Measurements from ENCODE around the gene CTDSP1. TPM values are rescaled to one million over a fixed set of nuclear protein-coding genes. Genes with fewer than 3 reads are reported as not detected.

The CTDSP1 gene
- total RNA-seq, 4 donors from 2014 or later: 122 to 164 (median 140) TPM

DNA sequence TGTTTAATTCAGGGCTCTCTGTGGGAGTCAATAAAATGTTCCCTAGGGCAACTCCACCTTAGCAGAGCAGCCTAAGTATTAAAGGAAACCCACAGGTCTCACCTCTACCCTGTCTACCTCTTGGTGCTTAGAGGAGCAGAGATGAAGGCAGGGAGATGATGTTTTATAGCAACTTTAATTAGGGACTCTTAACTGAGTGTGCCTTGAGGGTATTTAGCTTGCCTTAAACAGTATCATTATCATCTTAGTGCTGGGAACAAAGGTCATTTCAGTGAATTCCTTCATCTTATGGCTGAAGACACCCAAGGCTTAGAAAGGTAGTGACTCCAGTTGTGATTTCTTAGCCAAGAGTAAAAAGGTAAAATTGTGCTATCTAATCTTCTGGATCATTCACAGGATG lies 45.9 kb downstream of the CTDSP1 start:
- H3K4me3 ChIP-seq: no peak overlapping the region

DNA sequence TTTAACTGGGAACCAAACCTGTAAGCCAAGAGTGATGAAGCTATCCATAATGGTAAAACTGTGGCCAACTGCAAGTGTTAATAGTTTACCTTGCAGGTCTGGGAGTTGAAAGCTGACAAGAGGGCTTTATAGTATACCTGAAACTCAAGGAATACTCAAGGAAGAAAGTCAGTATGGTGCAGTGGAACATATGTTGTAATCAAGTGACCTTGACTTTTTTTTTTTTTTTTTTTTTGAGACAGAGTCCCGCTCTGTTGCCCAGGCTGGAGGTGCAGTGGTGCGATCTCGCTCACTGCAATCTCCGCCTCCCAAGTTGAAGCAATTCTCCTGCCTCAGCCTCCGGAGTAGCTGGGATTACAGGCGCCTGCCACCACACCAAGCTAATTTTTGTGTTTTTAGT lies 46.9 kb downstream of the CTDSP1 start:
- H3K9me3 ChIP-seq: no peaks in the 10 kb centered on the region
- no peak for TF ChIP-seq EP300 (IDR thresholded peaks at IDR 0.05)
- TF ChIP-seq, protein P1, sequence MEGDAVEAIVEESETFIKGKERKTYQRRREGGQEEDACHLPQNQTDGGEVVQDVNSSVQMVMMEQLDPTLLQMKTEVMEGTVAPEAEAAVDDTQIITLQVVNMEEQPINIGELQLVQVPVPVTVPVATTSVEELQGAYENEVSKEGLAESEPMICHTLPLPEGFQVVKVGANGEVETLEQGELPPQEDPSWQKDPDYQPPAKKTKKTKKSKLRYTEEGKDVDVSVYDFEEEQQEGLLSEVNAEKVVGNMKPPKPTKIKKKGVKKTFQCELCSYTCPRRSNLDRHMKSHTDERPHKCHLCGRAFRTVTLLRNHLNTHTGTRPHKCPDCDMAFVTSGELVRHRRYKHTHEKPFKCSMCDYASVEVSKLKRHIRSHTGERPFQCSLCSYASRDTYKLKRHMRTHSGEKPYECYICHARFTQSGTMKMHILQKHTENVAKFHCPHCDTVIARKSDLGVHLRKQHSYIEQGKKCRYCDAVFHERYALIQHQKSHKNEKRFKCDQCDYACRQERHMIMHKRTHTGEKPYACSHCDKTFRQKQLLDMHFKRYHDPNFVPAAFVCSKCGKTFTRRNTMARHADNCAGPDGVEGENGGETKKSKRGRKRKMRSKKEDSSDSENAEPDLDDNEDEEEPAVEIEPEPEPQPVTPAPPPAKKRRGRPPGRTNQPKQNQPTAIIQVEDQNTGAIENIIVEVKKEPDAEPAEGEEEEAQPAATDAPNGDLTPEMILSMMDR (IDR thresholded peaks at IDR 0.05): no peak
- no peaks in the 10 kb centered on the region for H3K4me1 ChIP-seq
- H3K27ac ChIP-seq: no peak overlapping the region
- peaks cover 0 to 63% (median 0%) of the 10 kb centered on the region in 3 donors for H3K36me3 ChIP-seq
- no peaks in the 10 kb centered on the region for H3K27me3 ChIP-seq
- H3K4me3 ChIP-seq: no peak overlapping the region
- 96 to 97% methylated on average over 6 of the region's 6 CpGs for WGBS, 2 donors
- DNase-seq (ENCODE audit: low spot score in 2 of 2): no peak

More for the DNA sequence above, 45.9 kb downstream of the CTDSP1 start:
- no peak for DNase-seq (ENCODE audit: low spot score in 2 of 2)
- no peak overlapping the region for H3K27ac ChIP-seq
- TF ChIP-seq, protein P1 (IDR thresholded peaks at IDR 0.05): no peak
- TF ChIP-seq POLR2A (IDR thresholded peaks at IDR 0.05) (no peak), EP300 (IDR thresholded peaks at IDR 0.05) (no peak)
- no peaks in the 10 kb centered on the region for H3K9me3 ChIP-seq
- H3K27me3 ChIP-seq: no peaks in the 10 kb centered on the region
- peaks cover 0 to 63% (median 0%) of the 10 kb centered on the region in 3 donors for H3K36me3 ChIP-seq
- no peaks in the 10 kb centered on the region for H3K4me1 ChIP-seq

DNA sequence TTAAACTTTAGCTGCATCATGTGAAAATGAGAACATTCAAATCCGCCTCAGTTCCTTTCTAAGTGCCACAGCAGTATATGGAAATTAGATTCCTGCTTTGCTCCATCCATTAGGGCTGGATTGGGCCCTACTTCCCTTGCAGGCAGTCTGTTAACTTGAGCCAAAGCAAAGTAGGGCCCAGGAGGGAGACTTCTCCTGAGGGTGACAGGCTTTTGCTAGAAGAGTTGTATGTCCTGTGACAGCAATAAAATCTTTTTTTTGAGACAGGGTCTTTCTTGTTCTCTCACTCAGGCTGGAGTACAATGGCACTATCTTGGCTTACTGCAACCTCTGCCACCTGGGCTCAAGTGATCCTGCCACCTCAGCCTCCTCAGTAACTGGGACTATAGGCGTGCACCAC lies 47.4 kb downstream of the CTDSP1 start:
- TF ChIP-seq, protein P1 (IDR thresholded peaks at IDR 0.05): no peak
- TF ChIP-seq POLR2A (IDR thresholded peaks at IDR 0.05): no peak
- TF ChIP-seq EP300 (IDR thresholded peaks at IDR 0.05): no peak
- Histone ChIP-seq H3K4me3 (no peak overlapping the region), H3K27ac (no peak overlapping the region), H3K9me3 (no peaks in the 10 kb centered on the region), H3K27me3 (no peaks in the 10 kb centered on the region), H3K4me1 (no peaks in the 10 kb centered on the region), H3K36me3 (peaks cover 0 to 65% (median 0%) of the 10 kb centered on the region in 3 donors)
- 91 to 100% methylated on average over 2 of the region's 2 CpGs for WGBS, 2 donors
- no peak for DNase-seq (ENCODE audit: low spot score in 2 of 2)

DNA sequence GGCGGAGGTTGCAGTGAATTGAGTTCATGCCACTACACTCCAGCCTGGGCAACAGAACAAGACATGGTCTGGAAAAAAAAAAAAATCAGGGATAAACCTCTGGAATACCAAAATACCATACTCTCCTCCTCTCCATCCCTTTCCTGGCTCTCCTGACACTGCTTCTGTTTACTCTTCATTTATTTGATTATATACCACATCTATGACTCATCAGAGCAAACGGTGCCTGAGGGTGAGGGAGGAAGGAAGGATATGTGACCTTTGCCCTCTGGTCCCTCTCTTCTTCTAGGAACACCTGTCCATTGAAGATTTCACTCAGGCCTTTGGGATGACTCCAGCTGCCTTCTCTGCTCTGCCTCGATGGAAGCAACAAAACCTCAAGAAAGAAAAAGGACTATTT lies 49.3 kb downstream of the CTDSP1 start:
- peaks cover 0 to 77% (median 0%) of the 10 kb centered on the region in 3 donors for H3K36me3 ChIP-seq

DNA sequence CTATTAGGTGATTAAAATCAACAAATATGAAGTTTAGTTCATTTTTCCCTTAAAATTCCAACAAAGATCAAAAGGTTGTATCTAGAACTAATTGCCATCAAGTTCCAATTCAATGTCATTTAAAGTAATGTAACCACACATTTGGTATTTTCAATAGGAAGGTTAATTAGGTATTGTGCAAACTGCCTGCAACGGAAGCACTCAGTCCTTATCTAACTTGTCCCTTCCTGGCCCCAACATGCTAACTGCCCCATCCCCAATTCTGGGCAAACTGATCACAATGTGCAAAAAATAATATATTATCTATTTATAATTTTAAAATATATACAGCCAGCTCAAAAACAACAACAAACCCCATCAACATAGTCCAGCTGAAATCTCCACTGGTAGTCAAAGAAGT lies 52.4 kb downstream of the CTDSP1 start:
- Histone ChIP-seq H3K27me3 (no peaks in the 10 kb centered on the region), H3K4me1 (no peaks in the 10 kb centered on the region), H3K27ac (no peak overlapping the region), H3K4me3 (no peak overlapping the region), H3K9me3 (no peaks in the 10 kb centered on the region), H3K36me3 (peaks cover 0 to 77% (median 9%) of the 10 kb centered on the region in 3 donors)
- TF ChIP-seq POLR2A (IDR thresholded peaks at IDR 0.05) (no peak), EP300 (IDR thresholded peaks at IDR 0.05) (no peak)
- TF ChIP-seq, protein P1 (IDR thresholded peaks at IDR 0.05): no peak
- 90 to 94% methylated on average over 1 of the region's 1 CpG for WGBS, 2 donors
- DNase-seq (ENCODE audit: low spot score in 2 of 2): no peak

More for the DNA sequence above, 49.3 kb downstream of the CTDSP1 start:
- no peaks in the 10 kb centered on the region for H3K27me3 ChIP-seq
- no peaks in the 10 kb centered on the region for H3K9me3 ChIP-seq
- no peak overlapping the region for H3K4me3 ChIP-seq
- H3K4me1 ChIP-seq: no peaks in the 10 kb centered on the region
- no peak overlapping the region for H3K27ac ChIP-seq
- no peak for DNase-seq (ENCODE audit: low spot score in 2 of 2)
- TF ChIP-seq, protein P1 (IDR thresholded peaks at IDR 0.05): no peak
- TF ChIP-seq POLR2A (IDR thresholded peaks at IDR 0.05) (no peak), EP300 (IDR thresholded peaks at IDR 0.05) (no peak)
- WGBS, 2 donors: 48 to 51% methylated on average over 3 of the region's 3 CpGs

Small RNA genes within 50 kb of the gene (small RNA-seq; reads per million reads assigned to genes)
- 170 reads per million, percentile 96 among the genes with 10 or more reads in this experiment for gene MIR26B

Other genes starting within 250 kb of the CTDSP1 start
- under 1 TPM in 2 of 4 donors, not detected in 2; 0.21 to 0.66 TPM for gene CXCR1, start 232.9 kb upstream of the CTDSP1 start, total RNA-seq
- gene ARPC2, start 182.7 kb upstream of the CTDSP1 start, total RNA-seq: 100 to 1,000 TPM; 193 to 248 (median 222) TPM
- gene GPBAR1, start 138.9 kb upstream of the CTDSP1 start, total RNA-seq: 10 to 100 TPM in 2 of 4 donors, 1 to 10 TPM in 2; 4.6 to 37.8 (median 13.5) TPM
- gene AAMP, start 129.7 kb upstream of the CTDSP1 start, total RNA-seq: 100 to 1,000 TPM; 111 to 179 (median 143) TPM
- 10 to 100 TPM; 62.3 to 68.9 (median 63.6) TPM for gene PNKD, start 129.3 kb upstream of the CTDSP1 start, total RNA-seq
- gene TMBIM1, start 107.4 kb upstream of the CTDSP1 start, total RNA-seq: 100 to 1,000 TPM; 183 to 282 (median 202) TPM
- gene CATIP, start 43.0 kb upstream of the CTDSP1 start, total RNA-seq: not detected
- gene SLC11A1, start 17.6 kb upstream of the CTDSP1 start, total RNA-seq: 100 to 1,000 TPM in 1 of 4 donors, 10 to 100 TPM in 3; 19.0 to 213 (median 52.9) TPM
- gene VIL1, start 19.3 kb downstream of the CTDSP1 start, total RNA-seq: not detected
- 10 to 100 TPM; 14.0 to 40.8 (median 19.9) TPM for gene USP37, start 168.5 kb downstream of the CTDSP1 start, total RNA-seq
- gene CNOT9, start 169.0 kb downstream of the CTDSP1 start, total RNA-seq: 10 to 100 TPM; 34.2 to 66.4 (median 39.7) TPM
- gene PLCD4, start 208.0 kb downstream of the CTDSP1 start, total RNA-seq: 10 to 100 TPM in 3 of 4 donors, 1 to 10 TPM in 1; 9.2 to 20.1 (median 13.4) TPM

All from tibial nerve (tissue), 4 donors.